Measurements from ENCODE around the gene POLDIP2. TPM values are rescaled to one million over a fixed set of nuclear protein-coding genes. Genes with fewer than 3 reads are reported as not detected.

Gene POLDIP2
- total RNA-seq, 1 donor from 2014 or later, result 45.9 TPM

- no peak for DNase-seq (ENCODE audit: extremely low spot score in 2 of 2)
- Histone ChIP-seq H3K4me3 (no peak overlapping the region), H3K4me1 (peaks cover 19% of the 10 kb centered on the region), H3K9me3 (no peaks in the 10 kb centered on the region), H3K27me3 (no peaks in the 10 kb centered on the region), H3K36me3 (no peaks in the 10 kb centered on the region), H3K27ac (no peak overlapping the region)
- intact Hi-C loops (cut with DNase I), result no loop called here
- TF ChIP-seq POLR2AphosphoS5 (IDR thresholded peaks at IDR 0.05; ENCODE audit: insufficient read depth in 1 of 2, low read depth in 1 of 2) (no peak), POLR2A (IDR thresholded peaks at IDR 0.05) (no peak), CTCF (IDR thresholded peaks at IDR 0.05) (no peak)
These were observed 40.0 kb downstream of the POLDIP2 start for GRCh38 chr17:28317099-28317965.

GRCh38 chr17:28315846-28316705 is 41.3 kb downstream of the POLDIP2 start:
- Histone ChIP-seq H3K27ac (no peak overlapping the region), H3K27me3 (no peaks in the 10 kb centered on the region), H3K4me3 (no peak overlapping the region), H3K9me3 (no peaks in the 10 kb centered on the region), H3K36me3 (no peaks in the 10 kb centered on the region), H3K4me1 (peaks cover 19% of the 10 kb centered on the region)
- DNase-seq (ENCODE audit: extremely low spot score in 2 of 2), result no peak
- TF ChIP-seq CTCF (IDR thresholded peaks at IDR 0.05), result no peak
- TF ChIP-seq POLR2AphosphoS5 (IDR thresholded peaks at IDR 0.05; ENCODE audit: insufficient read depth in 1 of 2, low read depth in 1 of 2), result no peak
- no peak for TF ChIP-seq POLR2A (IDR thresholded peaks at IDR 0.05)
- intact Hi-C loops (cut with DNase I), result no loop called here

- H3K27me3 ChIP-seq, result no peaks in the 10 kb centered on the region
- no peaks in the 10 kb centered on the region for H3K36me3 ChIP-seq
- H3K27ac ChIP-seq, result no peak overlapping the region
- no peak overlapping the region for H3K4me3 ChIP-seq
- intact Hi-C loops (cut with DNase I), result no loop called here
- H3K4me1 ChIP-seq, result peaks cover 8% of the 10 kb centered on the region
- H3K9me3 ChIP-seq, result no peaks in the 10 kb centered on the region
- TF ChIP-seq POLR2A (IDR thresholded peaks at IDR 0.05), result no peak
- no peak for TF ChIP-seq CTCF (IDR thresholded peaks at IDR 0.05)
- no peak for TF ChIP-seq POLR2AphosphoS5 (IDR thresholded peaks at IDR 0.05; ENCODE audit: insufficient read depth in 1 of 2, low read depth in 1 of 2)
- no peak for DNase-seq (ENCODE audit: extremely low spot score in 2 of 2)
These were observed 43.5 kb downstream of the POLDIP2 start for GRCh38 chr17:28313841-28314240.

- Histone ChIP-seq H3K36me3 (no peaks in the 10 kb centered on the region), H3K9me3 (no peaks in the 10 kb centered on the region), H3K4me1 (no peaks in the 10 kb centered on the region), H3K4me3 (no peak overlapping the region), H3K27me3 (no peaks in the 10 kb centered on the region), H3K27ac (no peak overlapping the region)
- no peak for DNase-seq (ENCODE audit: extremely low spot score in 2 of 2)
- intact Hi-C loops (cut with DNase I), result no loop called here
- no peak for TF ChIP-seq POLR2AphosphoS5 (IDR thresholded peaks at IDR 0.05; ENCODE audit: insufficient read depth in 1 of 2, low read depth in 1 of 2)
- no peak for TF ChIP-seq CTCF (IDR thresholded peaks at IDR 0.05)
- TF ChIP-seq POLR2A (IDR thresholded peaks at IDR 0.05), result no peak
These were observed 50.3 kb downstream of the POLDIP2 start for GRCh38 chr17:28306954-28307401.

Data from vagina (tissue), 2 donors.